HEK293 (cell line): ENCODE data around the gene TLR2.

Source experiments
- CTCF ChIP-seq: fragments of 450-650 bp; formaldehyde crosslinking; IDR thresholded peaks from 2 replicates; pipeline ENCODE4 v1.5.1; 2016; ENCODE audit warnings: missing biosample characterization, missing genetic modification characterization
- REPIN1 ChIP-seq: fragments of 450-650 bp; formaldehyde crosslinking; IDR thresholded peaks from 2 replicates; pipeline ENCODE4 v1.5.1; 2017; ENCODE audit warnings: missing biosample characterization, missing genetic modification characterization, low read depth
- ZNF174 ChIP-seq: fragments of 450-650 bp; formaldehyde crosslinking; IDR thresholded peaks from 2 replicates; pipeline ENCODE4 v1.5.0; 2017; ENCODE audit warnings: missing biosample characterization, mild to moderate bottlenecking, missing genetic modification characterization
- ZNF239 ChIP-seq: fragments of 450-650 bp; formaldehyde crosslinking; IDR thresholded peaks from 2 replicates; pipeline ENCODE4 v1.5.1; 2016; ENCODE audit warnings: missing biosample characterization, missing genetic modification characterization
- ZNF324 ChIP-seq: fragments of 450-650 bp; formaldehyde crosslinking; IDR thresholded peaks from 2 replicates; pipeline ENCODE4 v1.5.1; 2016; ENCODE audit warnings: missing biosample characterization, missing genetic modification characterization
- ZNF626 ChIP-seq: fragments of 450-650 bp; sonication (Bioruptor Pico); formaldehyde crosslinking; IDR thresholded peaks from 2 replicates; pipeline ENCODE4 v1.5.1; 2018; ENCODE audit warnings: missing biosample characterization, missing genetic modification characterization, inconsistent platforms
- ZNF692 ChIP-seq: fragments of 450-650 bp; formaldehyde crosslinking; IDR thresholded peaks from 2 replicates; pipeline ENCODE4 v1.5.1; 2016; ENCODE audit warnings: missing biosample characterization, missing genetic modification characterization

GRCh38 chr4:153676984-153677383, 7.1 kb upstream of the TLR2 start:
- no peak for TF ChIP-seq CTCF
- no peak for TF ChIP-seq REPIN1 (tag by site-specific recombination)
- TF ChIP-seq ZNF692 (tag by site-specific recombination) = no peak
- TF ChIP-seq ZNF174 (tag by site-specific recombination) = no peak
- TF ChIP-seq ZNF239 (tag by site-specific recombination) = no peak
- TF ChIP-seq ZNF626 (tag by site-specific recombination) = no peak
- TF ChIP-seq ZNF324 (tag by site-specific recombination) = no peak
